Inferior parietal cortex (tissue), 1 donor: ENCODE measurements around the gene KRTAP12-2.
"Not testable (repeated sequence)": the region's sequence is repeated elsewhere in the genome, so short reads cannot be mapped to it uniquely, and the experiment has no call there.

ENCODE experiments used
- DNase-seq: peaks from one replicate; pipeline ENCODE4 v3.0.0-alpha.2; 2016; ENCODE audit errors: extremely low spot score

Gene KRTAP12-2

GRCh38 chr21:44627181-44627822 is 39.4 kb downstream of the KRTAP12-2 start:
- DNase-seq: not testable (repeated sequence)

GRCh38 chr21:44626673-44627143 is 40.0 kb downstream of the KRTAP12-2 start, which contains the start of gene KRTAP10-9:
Gene KRTAP10-9 (plus strand): TSS chr21:44627093. CDS start chr21:44627172, 79 bp downstream.
- DNase-seq: no peak

GRCh38 chr21:44626262-44626661 is 40.5 kb downstream of the KRTAP12-2 start:
- DNase-seq: no peak

GRCh38 chr21:44625756-44626155 is 41.0 kb downstream of the KRTAP12-2 start:
- no peak for DNase-seq

- no peak for DNase-seq
Observed at GRCh38 chr21:44623575-44623974, 43.2 kb downstream of the KRTAP12-2 start.

DNA sequence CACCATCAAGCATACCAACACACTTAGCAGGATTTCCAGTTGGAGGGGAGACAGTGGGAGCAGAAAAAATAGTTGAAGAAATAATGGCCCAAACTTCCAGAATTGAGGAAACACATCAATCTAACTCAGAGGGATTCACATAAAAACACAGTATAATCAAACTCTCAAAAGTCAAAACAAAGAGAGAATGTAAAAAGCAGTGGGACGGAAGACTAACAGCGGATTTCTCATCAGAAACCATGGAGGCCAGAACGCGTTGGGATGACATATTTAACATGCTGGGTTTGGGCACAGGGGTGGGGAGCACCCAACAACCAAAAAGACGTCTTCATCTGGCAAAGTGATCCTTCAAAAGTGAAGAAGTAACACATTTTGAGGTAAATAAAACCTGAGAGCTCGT is 46.8 kb downstream of the KRTAP12-2 start:
- no peak for DNase-seq

DNA sequence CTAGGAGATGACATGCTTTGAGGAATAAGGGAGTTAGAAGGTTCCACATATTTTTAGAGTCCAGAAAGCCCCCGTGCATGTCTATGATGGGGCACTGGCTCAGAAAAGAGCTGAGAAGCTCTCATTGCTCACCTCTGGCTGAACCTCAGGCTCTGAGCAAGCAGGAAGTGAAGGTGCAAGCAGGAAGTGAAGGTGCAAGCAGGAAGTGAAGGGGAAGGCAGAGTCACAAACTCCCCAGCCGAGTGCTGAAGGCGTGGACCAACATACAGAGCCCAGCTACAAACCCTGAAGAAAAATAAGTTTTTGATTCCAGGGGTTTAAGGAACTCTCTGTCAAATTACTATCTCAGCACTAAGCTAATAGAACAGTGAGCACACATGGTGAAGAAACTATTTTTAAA is 47.8 kb downstream of the KRTAP12-2 start:
- DNase-seq: no peak

DNA sequence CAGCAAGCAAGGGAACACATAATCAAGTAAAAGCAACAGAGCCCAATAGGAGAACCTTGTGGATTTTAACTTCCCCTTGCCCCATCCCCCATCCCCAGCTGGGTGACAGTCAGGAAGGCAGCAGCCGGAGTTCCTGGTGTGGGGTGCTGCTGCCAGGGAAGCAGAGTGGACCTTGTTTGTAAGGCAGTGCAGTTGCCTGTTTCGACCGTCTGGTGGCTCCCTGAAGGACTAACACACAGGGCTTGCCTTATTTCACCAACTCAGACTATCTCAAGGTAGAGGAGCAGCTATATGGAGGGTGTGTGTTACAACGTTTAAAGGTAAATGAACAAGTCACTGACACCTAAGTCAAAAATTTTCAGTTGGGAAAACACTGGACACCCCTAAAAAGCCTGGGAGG is 48.2 kb downstream of the KRTAP12-2 start:
- no peak for DNase-seq

DNA sequence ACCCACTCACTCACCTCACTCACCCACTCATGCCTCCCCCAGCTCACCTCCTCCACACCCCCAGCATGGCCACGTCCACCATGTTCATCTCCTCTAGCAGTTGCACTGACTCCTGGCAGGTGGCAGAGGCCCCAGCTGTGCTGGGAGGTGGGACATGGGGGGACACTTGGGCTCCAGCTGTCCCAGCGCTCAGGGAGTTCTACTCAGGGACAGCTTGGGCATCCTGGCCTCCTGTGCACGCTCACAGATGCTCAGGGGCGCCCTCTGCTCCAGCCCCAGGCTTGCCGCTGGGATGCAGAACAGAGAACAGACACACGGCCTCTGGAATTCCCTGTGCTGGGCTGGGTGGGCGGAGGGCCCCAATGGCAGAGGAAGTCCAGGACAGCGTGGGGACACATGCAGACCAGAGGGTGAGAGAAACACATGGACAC is 49.6 kb downstream of the KRTAP12-2 start:
- DNase-seq: no peak

- no peak for DNase-seq
Observed at GRCh38 chr21:44616591-44616926, 50.2 kb downstream of the KRTAP12-2 start.
